Neural progenitor cell (in vitro differentiated cells): Measurements from ENCODE around the gene SUMO3. TPM values are rescaled to one million over a fixed set of nuclear protein-coding genes. Genes with fewer than 3 reads are reported as not detected.
"Not testable (repeated sequence)": the region's sequence is repeated elsewhere in the genome, so short reads cannot be mapped to it uniquely, and the experiment has no call there.

Source experiments
- DNase-seq: peaks from one replicate; pipeline ENCODE4 v3.0.0-alpha.2; 2016; ENCODE audit warnings: low spot score
- H2AFZ ChIP-seq: fragments of 200-600 bp; sonication (generic); replicated peaks from 2 replicates; pipeline ENCODE4 v1.6.1; 2016; ENCODE audit warnings: antibody characterized with exemption
- H3F3A ChIP-seq: fragments of 200-600 bp; sonication (generic); 2 replicates; pipeline ENCODE4 v1.6.1; 2016; ENCODE audit warnings: antibody characterized with exemption, low read depth
- H3K27ac ChIP-seq: fragments of 200-600 bp; sonication (generic); 2 replicates; pipeline ENCODE4 v1.5.1; 2016; ENCODE audit warnings: mild to moderate bottlenecking
- H3K27me3 ChIP-seq: fragments of 200-600 bp; sonication (generic); 2 replicates; pipeline ENCODE4 v1.6.1; 2016; ENCODE audit warnings: mild to moderate bottlenecking, moderate library complexity
- H3K36me3 ChIP-seq: fragments of 200-600 bp; sonication (generic); 2 replicates; pipeline ENCODE4 v1.5.1; 2016
- H3K4me1 ChIP-seq: fragments of 200-600 bp; sonication (generic); 2 replicates; pipeline ENCODE4 v1.6.1; 2016; ENCODE audit warnings: mixed run types
- H3K4me2 ChIP-seq: fragments of 200-600 bp; sonication (generic); 2 replicates; pipeline ENCODE4 v1.6.1; 2016
- H3K4me3 ChIP-seq: fragments of 200-600 bp; sonication (generic); 2 replicates; pipeline ENCODE4 v1.5.1; 2016
- H3K79me2 ChIP-seq: fragments of 200-600 bp; sonication (generic); 2 replicates; pipeline ENCODE4 v1.6.1; 2016; ENCODE audit warnings: low read depth
- H3K9ac ChIP-seq: fragments of 200-600 bp; sonication (generic); 2 replicates; pipeline ENCODE4 v1.6.1; 2016
- H3K9me3 ChIP-seq: fragments of 200-600 bp; sonication (generic); 2 replicates; pipeline ENCODE4 v1.5.1; 2016; ENCODE audit warnings: low read depth
- H4K20me1 ChIP-seq: fragments of 200-600 bp; sonication (generic); 2 replicates; pipeline ENCODE4 v1.6.1; 2016; ENCODE audit warnings: low read depth
- H3K27ac Mint-ChIP-seq: 3 replicates; pipeline ENCODE4 v1.8.0; 2021; ENCODE audit warnings: mixed read lengths
- H3K27me3 Mint-ChIP-seq: 2 replicates; pipeline ENCODE4 v1.8.0; 2022; ENCODE audit warnings: low read depth, mild to moderate bottlenecking, inconsistent platforms, moderate library complexity, mixed read lengths; ENCODE audit not compliant: insufficient read depth
- H3K36me3 Mint-ChIP-seq: 3 replicates; pipeline ENCODE4 v1.8.0; 2021; ENCODE audit warnings: mixed read lengths
- H3K4me1 Mint-ChIP-seq: 3 replicates; pipeline ENCODE4 v1.8.0; 2021; ENCODE audit warnings: mixed read lengths
- H3K4me3 Mint-ChIP-seq: 3 replicates; pipeline ENCODE4 v1.8.0; 2021; ENCODE audit warnings: mild to moderate bottlenecking, moderate library complexity, mixed read lengths
- H3K9me3 Mint-ChIP-seq: 3 replicates; pipeline ENCODE4 v1.8.0; 2020; ENCODE audit warnings: mixed read lengths
- EZH2 ChIP-seq: fragments of 200-600 bp; sonication (generic); IDR thresholded peaks from 2 replicates; pipeline ENCODE4 v1.6.1; 2017; ENCODE audit warnings: antibody characterized with exemption, mild to moderate bottlenecking, moderate library complexity
- EZH2phosphoT487 ChIP-seq: fragments of 200-600 bp; sonication (generic); IDR thresholded peaks from 2 replicates; pipeline ENCODE4 v1.6.1; 2017; ENCODE audit warnings: antibody characterized with exemption
- total RNA-seq: library from RNA; depleted of rRNA; stranded (reverse); fragments of >200 nt; gene quantifications from 2 replicates; pipeline ENCODE4 v1.2.3, GENCODE V29; 2015; ENCODE audit warnings: low replicate concordance
- TF ChIP-seq, protein P1 (sequence below): fragments of 200-600 bp; sonication (generic); IDR thresholded peaks from 2 replicates; pipeline ENCODE4 v1.5.1; 2017; ENCODE audit warnings: antibody characterized with exemption, mild to moderate bottlenecking

SUMO3 gene
- total RNA-seq, 1 donor from 2014 or later = 135 TPM

GRCh38 chr21:44833663-44834062 is 15.8 kb upstream of the SUMO3 start:
- Mint-ChIP-seq H3K27me3 (peaks cover 5% of the 10 kb centered on the region), H3K4me1 (peaks cover 1% of the 10 kb centered on the region), H3K36me3 (no peaks in the 10 kb centered on the region), H3K4me3 (no peak overlapping the region), H3K27ac (no peak overlapping the region), H3K9me3 (peaks cover 14% of the 10 kb centered on the region)
- Histone ChIP-seq H3K27ac (no peak overlapping the region), H2AFZ (no peak overlapping the region), H3K36me3 (no peaks in the 10 kb centered on the region), H3K9ac (no peak overlapping the region), H3F3A (no peaks in the 10 kb centered on the region), H3K79me2 (no peaks in the 10 kb centered on the region), H3K27me3 (no peaks in the 10 kb centered on the region), H3K9me3 (no peaks in the 10 kb centered on the region), H3K4me2 (no peak overlapping the region), H3K4me3 (no peak overlapping the region), H3K4me1 (no peaks in the 10 kb centered on the region), H4K20me1 (no peaks in the 10 kb centered on the region)
- no peak for TF ChIP-seq EZH2phosphoT487
- TF ChIP-seq, protein P1, sequence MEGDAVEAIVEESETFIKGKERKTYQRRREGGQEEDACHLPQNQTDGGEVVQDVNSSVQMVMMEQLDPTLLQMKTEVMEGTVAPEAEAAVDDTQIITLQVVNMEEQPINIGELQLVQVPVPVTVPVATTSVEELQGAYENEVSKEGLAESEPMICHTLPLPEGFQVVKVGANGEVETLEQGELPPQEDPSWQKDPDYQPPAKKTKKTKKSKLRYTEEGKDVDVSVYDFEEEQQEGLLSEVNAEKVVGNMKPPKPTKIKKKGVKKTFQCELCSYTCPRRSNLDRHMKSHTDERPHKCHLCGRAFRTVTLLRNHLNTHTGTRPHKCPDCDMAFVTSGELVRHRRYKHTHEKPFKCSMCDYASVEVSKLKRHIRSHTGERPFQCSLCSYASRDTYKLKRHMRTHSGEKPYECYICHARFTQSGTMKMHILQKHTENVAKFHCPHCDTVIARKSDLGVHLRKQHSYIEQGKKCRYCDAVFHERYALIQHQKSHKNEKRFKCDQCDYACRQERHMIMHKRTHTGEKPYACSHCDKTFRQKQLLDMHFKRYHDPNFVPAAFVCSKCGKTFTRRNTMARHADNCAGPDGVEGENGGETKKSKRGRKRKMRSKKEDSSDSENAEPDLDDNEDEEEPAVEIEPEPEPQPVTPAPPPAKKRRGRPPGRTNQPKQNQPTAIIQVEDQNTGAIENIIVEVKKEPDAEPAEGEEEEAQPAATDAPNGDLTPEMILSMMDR = no peak
- no peak for TF ChIP-seq EZH2
- DNase-seq = no peak

GRCh38 chr21:44832516-44833255 is 14.8 kb upstream of the SUMO3 start:
- H3K4me2 ChIP-seq, H3K4me1 Mint-ChIP-seq, H3K9ac ChIP-seq, H3K27ac ChIP-seq, H3K4me3 ChIP-seq, H3K27ac Mint-ChIP-seq, H3F3A ChIP-seq, H3K27me3 Mint-ChIP-seq, H3K9me3 ChIP-seq, H2AFZ ChIP-seq, H3K36me3 Mint-ChIP-seq, DNase-seq, H3K27me3 ChIP-seq, H3K4me3 Mint-ChIP-seq, H4K20me1 ChIP-seq, H3K4me1 ChIP-seq, H3K79me2 ChIP-seq, H3K36me3 ChIP-seq: not testable (repeated sequence)
- H3K9me3 Mint-ChIP-seq = peaks cover 23% of the 10 kb centered on the region

DNA sequence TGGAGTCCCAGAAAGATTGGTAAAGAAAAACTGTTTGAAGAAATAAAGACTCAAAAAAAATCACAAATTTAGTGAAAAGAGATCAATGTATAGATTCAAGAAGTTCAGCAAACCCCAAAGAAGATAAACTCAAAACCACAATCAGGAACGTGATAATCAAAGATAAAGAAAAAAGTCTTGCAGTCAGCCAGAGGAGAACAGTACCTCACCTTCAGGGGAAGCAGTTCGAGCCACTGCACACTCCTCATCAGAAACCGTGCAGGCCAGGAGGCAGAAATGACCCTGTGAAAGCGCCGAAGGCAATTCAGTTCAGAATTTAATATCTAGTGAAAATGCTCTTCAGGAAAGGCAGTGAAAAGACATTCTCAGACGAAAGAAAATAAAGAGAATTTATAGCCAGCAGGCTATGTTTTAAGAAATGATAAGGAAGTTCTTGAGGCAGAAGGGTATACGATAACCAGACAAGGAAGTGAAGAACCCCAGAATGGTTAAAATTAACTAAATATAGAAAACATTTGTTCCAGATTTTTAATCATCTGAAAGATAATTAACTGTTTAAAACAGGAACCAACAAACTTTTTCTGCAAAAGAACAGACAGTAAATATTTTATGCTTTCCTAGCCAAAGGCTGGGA is 13.5 kb upstream of the SUMO3 start:
- Histone ChIP-seq H3K27me3 (no peaks in the 10 kb centered on the region), H3K4me3 (no peak overlapping the region), H3K79me2 (no peaks in the 10 kb centered on the region), H3K27ac (no peak overlapping the region), H4K20me1 (no peaks in the 10 kb centered on the region), H3K9me3 (no peaks in the 10 kb centered on the region), H3K4me2 (no peak overlapping the region), H3K36me3 (no peaks in the 10 kb centered on the region), H2AFZ (no peak overlapping the region), H3K4me1 (no peaks in the 10 kb centered on the region), H3K9ac (no peak overlapping the region), H3F3A (no peaks in the 10 kb centered on the region)
- no peak overlapping the region for H3K4me3 Mint-ChIP-seq
- no peak overlapping the region for H3K27ac Mint-ChIP-seq
- H3K36me3 Mint-ChIP-seq = no peaks in the 10 kb centered on the region
- DNase-seq = no peak
- no peaks in the 10 kb centered on the region for H3K4me1 Mint-ChIP-seq
- peaks cover 30% of the 10 kb centered on the region for H3K9me3 Mint-ChIP-seq
- H3K27me3 Mint-ChIP-seq = peaks cover 4% of the 10 kb centered on the region
- TF ChIP-seq EZH2phosphoT487 (no peak), EZH2 (no peak)
- TF ChIP-seq, protein P1 = no peak

DNA sequence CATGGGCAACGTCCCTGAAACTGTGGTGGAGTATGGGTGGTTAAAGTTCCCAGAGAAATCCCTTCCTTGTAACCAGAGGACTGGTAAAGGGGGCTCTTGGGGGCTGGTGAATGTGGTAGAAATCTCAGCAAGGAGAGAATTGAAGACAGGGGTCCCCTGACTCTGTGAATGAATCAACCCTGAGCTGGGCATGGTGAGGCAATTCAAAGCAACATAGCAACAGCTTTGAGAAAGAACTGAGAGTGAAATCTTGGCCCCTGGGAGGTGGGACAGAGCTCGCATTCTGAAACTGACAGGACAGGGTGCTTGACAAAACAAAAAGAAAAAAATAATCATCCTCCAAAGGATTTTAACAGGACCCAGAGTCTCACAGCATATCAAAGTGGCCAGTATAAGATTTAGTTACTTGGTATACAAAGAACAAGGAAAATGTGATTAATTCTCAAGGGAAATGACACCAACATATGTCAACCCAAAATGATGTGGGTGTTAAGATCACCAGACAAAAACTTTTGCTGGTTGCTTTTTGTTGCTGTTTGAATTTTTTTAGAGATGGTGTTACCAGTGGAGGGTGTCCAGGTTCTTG is 11.7 kb upstream of the SUMO3 start:
- no peak overlapping the region for H3K9ac ChIP-seq
- H3K9me3 ChIP-seq = no peaks in the 10 kb centered on the region
- H3K27me3 Mint-ChIP-seq = no peaks in the 10 kb centered on the region
- no peaks in the 10 kb centered on the region for H3K36me3 Mint-ChIP-seq
- H3K27ac Mint-ChIP-seq = no peak overlapping the region
- H3K9me3 Mint-ChIP-seq = peaks cover 30% of the 10 kb centered on the region
- H3K4me3 Mint-ChIP-seq = no peak overlapping the region
- H3K4me2 ChIP-seq = no peak overlapping the region
- no peaks in the 10 kb centered on the region for H3K4me1 ChIP-seq
- TF ChIP-seq EZH2phosphoT487 (no peak), EZH2 (no peak)
- TF ChIP-seq, protein P1 = no peak
- no peaks in the 10 kb centered on the region for H4K20me1 ChIP-seq
- no peaks in the 10 kb centered on the region for H3K4me1 Mint-ChIP-seq
- H2AFZ ChIP-seq = no peak overlapping the region
- no peak overlapping the region for H3K4me3 ChIP-seq
- H3K27ac ChIP-seq = no peak overlapping the region
- no peaks in the 10 kb centered on the region for H3K79me2 ChIP-seq
- H3F3A ChIP-seq = no peaks in the 10 kb centered on the region
- no peak for DNase-seq
- H3K27me3 ChIP-seq = no peaks in the 10 kb centered on the region
- H3K36me3 ChIP-seq = no peaks in the 10 kb centered on the region
